Activated CD4-positive, alpha-beta T cell treated with anti-CD3 and anti-CD28 coated beads for 36 hours (primary cell): ENCODE results near the gene TMOD1. TPM values are rescaled to one million over a fixed set of nuclear protein-coding genes. Genes with fewer than 3 reads are reported as not detected.

ENCODE experiments used
- ATAC-seq: fragments of 200-7000 bp; cut with Tn5 transposase; one replicate; pipeline ENCODE4 v1.10.0; 2021; ENCODE audit warnings: mild to moderate bottlenecking, moderate library complexity
- CTCF ChIA-PET: fragments of 350-600 bp; sonication (Branson Sonifier 250); formaldehyde crosslinking; loops from one replicate; lab custom pipeline; 2021; ENCODE audit warnings: antibody characterized with exemption; lab: Charles Lee
- POLR2A ChIA-PET: fragments of 350-600 bp; sonication (Branson Sonifier 250); formaldehyde crosslinking; loops from one replicate; lab custom pipeline; 2021; ENCODE audit warnings: antibody characterized with exemption, inconsistent platforms; lab: Charles Lee
- DNase-seq: peaks from one replicate; pipeline ENCODE4 v3.0.0-alpha.2; 2020
- H3K27ac Mint-ChIP-seq: one replicate; pipeline ENCODE4 v1.8.0; 2021; ENCODE audit warnings: mixed read lengths
- H3K27me3 Mint-ChIP-seq: one replicate; pipeline ENCODE4 v1.8.0; 2021; ENCODE audit warnings: mixed read lengths
- H3K36me3 Mint-ChIP-seq: one replicate; pipeline ENCODE4 v1.8.0; 2021; ENCODE audit warnings: low read depth, mixed read lengths
- H3K4me1 Mint-ChIP-seq: one replicate; pipeline ENCODE4 v1.8.0; 2021; ENCODE audit warnings: mixed read lengths
- H3K4me3 Mint-ChIP-seq: one replicate; pipeline ENCODE4 v1.8.0; 2021; ENCODE audit warnings: mild to moderate bottlenecking, moderate library complexity, mixed read lengths
- H3K9me3 Mint-ChIP-seq: one replicate; pipeline ENCODE4 v1.8.0; 2021; ENCODE audit warnings: low read depth, mixed read lengths
- intact Hi-C, 2 experiments: fragments of 100-400 bp; cut with DNase I in 1 of 2; cut with micrococcal nuclease in 1 of 2; formaldehyde crosslinking; loops; one replicate each; pipeline versions ENCODE4 v1.14.2 to v1.15.1; 2022 to 2024; cut with DNase I, micrococcal nuclease
- total RNA-seq, 2 experiments: library from RNA; stranded (reverse); gene quantifications; one replicate each; pipeline ENCODE4 v1.2.3, GENCODE V29; 2021

TMOD1 gene
- total RNA-seq, 2 experiments from 2014 or later = 1.3 to 1.5 TPM

DNA sequence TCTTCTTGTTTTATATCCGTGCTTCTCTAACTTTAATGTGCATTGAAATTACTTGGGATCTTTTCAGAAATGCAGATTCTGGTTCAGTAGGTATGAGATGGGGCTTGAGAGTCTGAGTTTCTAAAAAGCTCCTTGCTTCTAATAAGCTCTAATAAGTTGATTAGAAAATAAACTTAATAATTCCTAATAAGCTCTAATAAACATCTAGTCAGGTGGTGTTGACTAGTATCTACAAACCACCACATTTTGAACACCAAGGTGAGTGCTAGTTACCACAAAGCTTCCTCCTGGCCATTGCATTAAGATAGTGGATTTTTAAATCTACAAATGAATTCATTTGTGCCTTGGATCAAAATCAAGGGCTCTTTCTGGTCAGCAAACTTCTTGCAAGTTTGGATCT is 5.3 kb downstream of the TMOD1 start:
- ChIA-PET POLR2A (no interaction called here), CTCF (interaction anchor here (0.6 kb wide), 1 partner anchor 88 kb away, joined by 3 read pairs; no protein-coding TSS in a partner anchor)
- Mint-ChIP-seq H3K9me3 (no peaks in the 10 kb centered on the region), H3K36me3 (no peaks in the 10 kb centered on the region), H3K27me3 (peaks cover 33% of the 10 kb centered on the region), H3K27ac (no peak overlapping the region), H3K4me3 (no peak overlapping the region), H3K4me1 (peaks cover 21% of the 10 kb centered on the region)
- DNase-seq (no peak), ATAC-seq (no peak)
- intact Hi-C loops = loop anchor here in 1 of 2 experiments (10.0 kb wide), 1 partner anchor 652 kb away; the partner anchor contains the start of gene ZNF782

DNA sequence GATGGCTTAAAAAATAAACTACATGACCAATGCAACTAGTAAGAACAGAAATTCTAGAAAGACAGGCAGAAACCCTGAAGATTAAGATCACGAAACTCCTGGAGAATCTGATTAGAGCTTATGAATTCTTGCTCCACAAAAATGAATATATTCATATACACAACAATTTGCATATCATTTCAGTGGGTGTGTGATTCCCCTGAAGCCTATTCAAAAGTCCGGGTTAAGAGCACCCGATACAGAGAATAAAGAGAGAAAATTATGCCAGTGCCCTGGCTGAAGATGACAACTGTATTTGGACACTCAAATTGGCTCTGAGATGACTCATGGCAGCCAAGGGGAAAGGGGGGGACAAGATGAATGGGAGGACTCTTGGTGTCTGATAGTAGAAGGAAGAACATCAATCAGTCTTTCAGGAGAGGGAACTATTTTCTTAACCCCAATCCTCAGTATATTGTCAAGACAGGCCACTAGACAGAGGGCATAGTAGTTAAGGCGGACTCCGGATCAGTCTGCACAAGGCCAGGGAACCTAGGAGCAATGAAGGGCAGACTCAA is 6.0 kb downstream of the TMOD1 start:
- H3K27ac Mint-ChIP-seq = no peak overlapping the region
- H3K36me3 Mint-ChIP-seq = no peaks in the 10 kb centered on the region
- ChIA-PET POLR2A (no interaction called here), CTCF (interaction anchor here (0.6 kb wide), 1 partner anchor 87 kb away, joined by 3 read pairs; no protein-coding TSS in a partner anchor)
- intact Hi-C loops = loop anchor here in 1 of 2 experiments (10.0 kb wide), 1 partner anchor 653 kb away; the partner anchor contains the start of gene ZNF782
- H3K4me3 Mint-ChIP-seq = no peak overlapping the region
- H3K27me3 Mint-ChIP-seq = peaks cover 29% of the 10 kb centered on the region
- DNase-seq (no peak), ATAC-seq (no peak)
- peaks cover 18% of the 10 kb centered on the region for H3K4me1 Mint-ChIP-seq
- no peaks in the 10 kb centered on the region for H3K9me3 Mint-ChIP-seq

DNA sequence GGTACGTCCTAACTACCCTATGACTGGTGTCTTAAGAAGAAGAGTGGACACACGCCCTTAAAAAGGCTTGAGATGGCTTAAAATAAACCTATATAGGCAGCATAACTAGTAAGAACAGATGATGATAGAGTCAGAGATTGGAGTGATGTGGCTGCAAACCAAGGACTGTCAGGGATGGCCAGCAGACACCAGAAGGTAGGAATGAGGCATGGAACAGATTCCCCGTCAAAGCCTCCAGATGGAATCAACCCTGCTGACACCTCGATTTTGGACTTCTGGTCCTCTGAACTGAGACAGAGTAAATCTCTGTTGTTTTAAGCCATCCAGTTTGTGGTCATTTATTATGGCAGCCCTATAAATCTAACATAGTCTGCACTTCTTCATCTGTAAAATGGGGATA is 7.4 kb downstream of the TMOD1 start:
- CTCF ChIA-PET = no interaction called here
- Mint-ChIP-seq H3K36me3 (no peaks in the 10 kb centered on the region), H3K9me3 (no peaks in the 10 kb centered on the region), H3K4me1 (peaks cover 10% of the 10 kb centered on the region), H3K27ac (no peak overlapping the region), H3K4me3 (no peak overlapping the region), H3K27me3 (peaks cover 15% of the 10 kb centered on the region)
- intact Hi-C loops = loop anchor here in 1 of 2 experiments (10.0 kb wide), 1 partner anchor 654 kb away; the partner anchor contains the start of gene ZNF782
- ATAC-seq (no peak), DNase-seq (no peak)
- POLR2A ChIA-PET = no interaction called here

DNA sequence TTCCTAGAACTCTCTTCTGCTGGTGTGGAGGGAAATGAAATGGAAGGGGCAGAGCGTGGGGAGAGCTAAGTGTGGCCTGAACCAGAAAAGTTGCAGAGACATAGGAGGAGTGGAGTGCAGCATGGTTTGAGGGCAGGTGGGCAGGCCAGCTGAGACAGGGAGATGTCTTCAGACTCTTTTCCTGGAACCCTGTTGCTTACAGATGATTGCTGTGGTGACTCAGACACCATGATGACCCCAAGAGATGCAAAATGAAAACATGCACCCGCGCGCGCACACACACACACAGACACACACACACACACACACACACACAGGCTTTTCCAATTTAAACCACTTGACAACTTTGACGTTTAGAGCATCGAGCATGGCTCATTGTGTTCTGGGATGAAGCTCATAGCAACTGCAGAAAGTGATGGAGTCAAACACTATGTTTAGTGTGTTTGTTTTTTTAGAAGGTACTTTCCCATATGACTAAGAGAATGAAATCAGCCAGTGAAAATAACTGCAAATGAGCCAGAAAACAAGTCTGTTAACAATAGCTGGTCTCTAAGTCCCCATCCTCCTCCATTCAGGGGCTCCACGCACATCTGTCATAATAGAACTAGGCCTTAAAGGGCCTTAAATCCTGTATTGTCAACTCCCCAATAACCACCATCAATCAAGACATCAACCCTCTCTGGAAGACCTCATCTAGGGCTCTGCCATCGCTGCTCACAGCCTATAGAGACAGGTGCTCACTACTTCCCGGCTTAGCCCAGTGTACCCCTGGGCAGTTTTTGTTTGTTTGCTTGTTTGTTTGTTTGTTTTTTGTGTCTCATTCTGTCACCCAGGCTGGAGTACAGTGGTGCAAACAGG is 9.6 kb downstream of the TMOD1 start:
- Mint-ChIP-seq H3K9me3 (no peaks in the 10 kb centered on the region), H3K27me3 (peaks cover 8% of the 10 kb centered on the region), H3K4me1 (peaks cover 10% of the 10 kb centered on the region), H3K36me3 (no peaks in the 10 kb centered on the region), H3K4me3 (no peak overlapping the region), H3K27ac (peak overlapping the region; percentile 34)
- DNase-seq (peak; percentile 37), ATAC-seq (peak; percentile 82)
- ChIA-PET POLR2A (interaction anchor here (0.6 to 1.1 kb wide), 3 partner anchors 9 to 202 kb away, joined by 3 to 6 read pairs (median 3); no protein-coding TSS in a partner anchor), CTCF (interaction anchor here (0.6 to 1.9 kb wide), 5 partner anchors 10 to 104 kb away, joined by 3 to 7 read pairs (median 3); partner anchors contain the start of genes TDRD7 and TMOD1)
- intact Hi-C loops = no loop called here

DNA sequence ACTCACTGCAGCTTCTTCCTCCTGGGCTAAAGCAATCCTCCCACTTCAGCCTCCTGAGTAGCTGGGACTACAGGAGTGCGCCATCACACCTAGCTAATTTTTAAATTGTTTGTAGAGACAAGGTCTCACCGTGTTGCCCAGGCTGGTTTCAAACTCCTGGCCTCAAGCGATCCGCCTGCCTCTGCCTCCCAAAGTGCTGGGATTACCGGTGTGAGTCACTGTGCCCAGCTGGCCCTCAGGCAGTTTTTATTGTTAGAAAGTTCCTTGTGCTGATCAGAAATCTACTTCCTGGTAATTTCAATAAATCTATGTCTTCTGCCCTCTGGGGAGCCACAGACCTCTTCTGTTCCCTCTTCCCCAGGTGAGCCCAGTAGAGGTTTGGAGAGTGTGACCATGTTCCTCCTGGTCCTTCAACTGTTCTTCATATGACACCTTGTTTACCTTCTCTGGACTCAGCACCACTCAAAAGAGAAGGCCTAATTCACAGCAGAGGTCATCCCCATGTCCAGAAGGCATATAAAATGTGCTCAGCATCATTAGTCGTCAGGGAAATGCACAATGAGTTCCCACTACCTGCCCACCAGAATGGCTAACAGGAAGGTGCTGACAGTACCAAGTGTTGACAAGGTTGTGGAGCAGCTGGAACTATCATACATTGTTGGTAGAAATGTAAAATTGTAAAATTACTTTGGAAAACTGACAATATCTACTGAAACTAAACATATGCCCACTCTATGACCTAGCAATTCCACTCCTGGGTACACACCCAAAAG is 10.4 kb downstream of the TMOD1 start:
- ChIA-PET CTCF (interaction anchor here (1.1 to 1.9 kb wide), 3 partner anchors 11 to 104 kb away, joined by 3 to 7 read pairs (median 6); partner anchors contain the start of genes TDRD7 and TMOD1), POLR2A (interaction anchor here (0.6 to 1.1 kb wide), 3 partner anchors 10 to 203 kb away, joined by 3 to 6 read pairs (median 3); no protein-coding TSS in a partner anchor)
- ATAC-seq = no peak
- DNase-seq = no peak
- intact Hi-C loops = no loop called here
- H3K4me1 Mint-ChIP-seq = peaks cover 10% of the 10 kb centered on the region
- peaks cover 16% of the 10 kb centered on the region for H3K27me3 Mint-ChIP-seq
- no peaks in the 10 kb centered on the region for H3K9me3 Mint-ChIP-seq
- H3K27ac Mint-ChIP-seq = no peak overlapping the region
- no peaks in the 10 kb centered on the region for H3K36me3 Mint-ChIP-seq
- H3K4me3 Mint-ChIP-seq = no peak overlapping the region

DNA sequence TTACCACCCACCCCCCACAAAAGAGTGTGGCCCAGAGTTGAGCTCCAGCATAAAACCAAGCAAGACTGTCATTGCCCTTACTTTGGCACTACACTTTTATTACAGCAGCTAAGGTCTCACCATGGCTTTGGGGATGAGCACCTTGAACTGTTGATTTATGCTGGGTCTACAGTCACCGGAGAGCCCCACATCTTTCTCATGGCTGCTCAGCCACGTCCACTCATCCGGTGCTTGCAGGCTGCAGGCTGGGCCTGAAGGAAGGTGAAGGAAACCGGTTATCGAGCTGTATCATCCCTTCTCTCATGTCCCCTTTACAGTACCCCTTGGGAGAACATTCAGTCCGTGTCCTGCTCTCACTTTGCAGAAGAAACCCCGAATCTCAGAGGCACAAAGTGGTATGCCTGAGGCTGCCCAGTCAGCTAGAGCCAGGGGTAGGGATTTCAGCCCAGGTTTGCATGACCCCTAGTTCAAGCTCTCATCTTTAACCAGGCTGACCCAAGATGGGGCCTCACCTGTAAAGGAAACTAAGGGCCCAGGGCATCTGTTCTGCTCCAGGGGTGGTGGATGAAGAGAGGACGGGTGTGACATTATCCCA is 11.6 kb downstream of the TMOD1 start:
- Mint-ChIP-seq H3K4me1 (peaks cover 10% of the 10 kb centered on the region), H3K27me3 (peaks cover 22% of the 10 kb centered on the region), H3K36me3 (no peaks in the 10 kb centered on the region), H3K9me3 (no peaks in the 10 kb centered on the region), H3K4me3 (no peak overlapping the region), H3K27ac (no peak overlapping the region)
- intact Hi-C loops = no loop called here
- ChIA-PET POLR2A (interaction anchor here (0.5 kb wide), 1 partner anchor 33 kb away, joined by 3 read pairs; no protein-coding TSS in a partner anchor), CTCF (interaction anchor here (0.6 kb wide), 1 partner anchor 14 kb away, joined by 3 read pairs; no protein-coding TSS in a partner anchor)
- ATAC-seq = no peak
- DNase-seq = no peak

DNA sequence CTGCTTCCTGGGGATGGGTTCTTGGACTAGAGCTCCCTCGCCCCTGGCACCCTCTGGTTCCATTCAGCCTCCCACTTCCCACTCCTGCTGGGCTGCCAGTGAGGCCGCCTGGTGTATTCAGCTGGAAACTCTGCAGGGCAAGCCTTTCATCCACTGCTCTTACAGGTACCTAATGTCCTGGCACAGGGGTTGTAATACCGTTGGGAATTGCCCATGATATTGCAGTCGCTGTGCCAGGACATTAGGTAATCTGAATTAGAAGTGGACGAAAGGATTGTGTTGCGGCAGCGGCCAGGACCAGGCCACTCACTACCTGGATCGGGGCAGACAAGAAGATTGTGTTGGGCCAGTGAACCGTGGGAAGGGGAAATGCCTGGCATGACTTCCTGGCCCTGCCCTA is 13.1 kb downstream of the TMOD1 start:
- H3K9me3 Mint-ChIP-seq = no peaks in the 10 kb centered on the region
- CTCF ChIA-PET = no interaction called here
- POLR2A ChIA-PET = no interaction called here

DNA sequence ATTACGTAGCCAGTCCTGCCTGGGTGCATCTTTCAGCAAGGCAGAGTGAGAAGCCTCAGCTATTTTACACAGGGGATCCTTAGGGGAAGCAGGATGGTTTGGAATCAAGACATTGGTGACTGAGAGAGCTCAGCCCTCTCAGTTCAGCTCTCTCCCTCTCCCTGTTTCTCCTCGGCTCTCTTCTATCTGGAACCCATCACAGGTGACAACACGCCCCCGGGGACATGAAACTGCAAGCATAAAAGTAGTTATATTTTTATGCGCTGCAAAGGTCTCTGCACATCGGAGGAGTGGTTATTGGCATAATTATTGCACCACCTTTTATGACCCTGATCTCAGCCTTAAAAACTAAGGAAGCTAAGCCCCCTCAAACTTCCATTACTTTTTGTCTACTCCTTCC is 14.2 kb downstream of the TMOD1 start:
- ATAC-seq (no peak), DNase-seq (no peak)
- Mint-ChIP-seq H3K36me3 (no peaks in the 10 kb centered on the region), H3K27ac (no peak overlapping the region), H3K4me1 (peaks cover 11% of the 10 kb centered on the region), H3K9me3 (no peaks in the 10 kb centered on the region), H3K4me3 (no peak overlapping the region), H3K27me3 (peaks cover 34% of the 10 kb centered on the region)
- ChIA-PET CTCF (no interaction called here), POLR2A (no interaction called here)
- intact Hi-C loops = no loop called here

More for the DNA sequence above, 13.1 kb downstream of the TMOD1 start:
- intact Hi-C loops = no loop called here
- Mint-ChIP-seq H3K4me3 (no peak overlapping the region), H3K27ac (no peak overlapping the region), H3K36me3 (no peaks in the 10 kb centered on the region), H3K4me1 (peaks cover 13% of the 10 kb centered on the region), H3K27me3 (peaks cover 30% of the 10 kb centered on the region)
- no peak for DNase-seq
- ATAC-seq = no peak

DNA sequence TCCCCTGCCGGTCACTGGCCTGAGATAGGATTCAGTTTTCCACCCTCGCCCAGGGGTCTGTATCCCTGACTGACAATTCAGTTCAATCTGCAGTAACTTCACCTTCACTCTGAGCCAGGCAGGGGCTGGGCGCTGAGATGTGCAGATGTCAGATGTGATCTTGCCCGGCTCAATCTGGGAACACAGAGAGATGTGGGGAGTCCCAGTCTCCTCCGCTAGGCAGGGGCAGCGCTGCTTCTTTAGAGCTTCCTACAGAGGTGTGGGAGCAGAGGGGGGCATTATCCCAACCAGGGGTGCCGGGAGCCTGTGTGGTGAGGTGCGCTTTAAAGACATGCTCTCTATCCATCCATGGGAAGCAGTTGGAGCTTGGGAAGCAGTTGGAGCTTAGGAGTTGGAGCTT is 14.6 kb downstream of the TMOD1 start:
- ATAC-seq (no peak), DNase-seq (no peak)
- intact Hi-C loops = no loop called here
- no peaks in the 10 kb centered on the region for H3K36me3 Mint-ChIP-seq
- ChIA-PET POLR2A (no interaction called here), CTCF (no interaction called here)
- no peak overlapping the region for H3K27ac Mint-ChIP-seq
- H3K9me3 Mint-ChIP-seq = no peaks in the 10 kb centered on the region
- peaks cover 34% of the 10 kb centered on the region for H3K27me3 Mint-ChIP-seq
- H3K4me3 Mint-ChIP-seq = no peak overlapping the region
- H3K4me1 Mint-ChIP-seq = peaks cover 6% of the 10 kb centered on the region

DNA sequence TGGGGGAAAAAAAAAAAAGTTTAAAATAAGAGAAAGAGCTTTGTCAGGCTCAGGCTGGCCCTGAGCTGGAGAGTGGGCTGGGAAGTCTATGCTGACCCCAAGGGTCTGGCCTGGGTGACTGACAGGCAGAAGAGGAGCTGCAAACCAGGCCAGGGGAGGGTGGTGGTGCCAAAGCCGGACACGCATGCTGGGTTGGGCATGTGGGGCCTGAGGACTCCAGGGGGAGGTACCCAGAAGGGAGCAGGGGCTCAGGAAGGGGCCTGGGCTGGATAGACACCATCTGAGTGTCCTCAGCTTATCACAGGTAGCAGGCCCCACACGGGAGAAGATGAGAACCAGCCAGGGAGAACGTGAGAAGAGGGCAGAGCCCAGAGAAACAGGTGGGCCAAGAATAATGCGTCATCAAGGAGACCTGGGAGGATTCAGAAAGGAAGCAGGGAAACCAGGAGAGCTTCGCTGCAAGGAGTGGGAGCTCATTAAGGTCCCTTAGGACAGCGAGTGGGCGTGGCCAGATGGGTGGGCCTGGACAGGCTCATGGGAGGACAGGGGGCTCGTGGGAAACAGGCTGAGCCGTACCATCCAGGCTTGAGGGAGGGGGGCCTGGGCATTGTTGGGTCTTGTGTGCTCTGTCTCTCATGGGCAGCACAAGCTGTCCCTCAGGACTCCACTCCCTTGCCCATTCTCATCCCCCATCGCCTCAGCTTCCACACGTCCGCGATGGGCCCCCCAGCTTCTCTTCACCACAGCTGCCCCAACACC is 16.0 kb downstream of the TMOD1 start:
- H3K27me3 Mint-ChIP-seq = peaks cover 36% of the 10 kb centered on the region
- CTCF ChIA-PET = interaction anchor here (1.0 kb wide), 2 partner anchors 48 to 81 kb away, joined by 3 read pairs; no protein-coding TSS in a partner anchor
- intact Hi-C loops = no loop called here
- no peak overlapping the region for H3K4me3 Mint-ChIP-seq
- peaks cover 3% of the 10 kb centered on the region for H3K4me1 Mint-ChIP-seq
- POLR2A ChIA-PET = no interaction called here
- DNase-seq = no peak
- H3K9me3 Mint-ChIP-seq = no peaks in the 10 kb centered on the region
- no peak overlapping the region for H3K27ac Mint-ChIP-seq
- H3K36me3 Mint-ChIP-seq = no peaks in the 10 kb centered on the region
- ATAC-seq = no peak
